NCI-H1694 treated with DMSO at 0.1 percent for 48 hours (cell line): Measurements from ENCODE around the gene SRRM2.
A peak's percentile ranks its signal among the peaks of the same experiment; 100 is the strongest.

Experiments
- DNase-seq: peaks from one replicate; lab custom pipeline; 2025; lab: John Stamatoyannopoulos, UW

The SRRM2 gene

DNA sequence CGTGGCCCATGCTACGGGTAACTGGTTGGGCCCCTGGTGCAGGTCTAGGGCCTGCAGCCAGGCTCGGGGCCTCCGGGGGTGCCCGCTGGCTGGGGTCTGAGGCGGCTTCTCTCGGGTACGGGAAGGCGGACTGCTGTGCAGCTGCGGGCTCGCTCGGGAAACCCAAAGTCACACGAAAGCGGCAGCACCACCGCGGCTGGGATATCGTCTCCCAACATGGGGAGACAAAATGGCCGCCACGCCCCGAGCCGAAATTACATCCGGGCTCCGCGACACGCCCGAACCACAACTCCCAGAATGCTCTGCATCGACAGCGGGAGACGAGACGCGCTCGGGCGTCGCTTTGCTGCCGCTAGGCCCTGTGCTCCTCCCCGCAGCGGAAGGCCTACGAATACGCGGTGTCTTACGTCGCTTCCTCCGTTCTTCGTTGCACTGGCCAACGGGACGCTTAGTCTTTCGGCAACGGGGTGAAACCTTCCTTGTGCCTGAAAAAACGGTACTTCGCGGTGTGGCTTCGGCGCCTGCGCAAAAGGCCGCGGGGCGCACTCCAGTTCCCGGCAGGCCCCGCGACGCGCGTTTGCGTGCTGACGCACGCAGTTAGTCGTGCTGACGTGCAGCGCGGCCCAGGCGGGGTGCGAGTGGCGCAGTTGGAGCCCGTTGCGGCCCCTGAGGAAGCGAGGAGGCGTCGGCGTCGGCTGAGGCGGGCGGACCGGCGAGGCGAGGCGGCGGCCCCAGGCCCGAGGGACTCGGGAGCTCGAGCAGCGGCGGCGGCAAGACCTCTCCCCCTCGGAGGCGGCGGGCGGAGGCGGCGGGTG is at the start of gene SRRM2:
Gene SRRM2 (plus strand): TSS at position 604 of the 815 bp plus-strand sequence. CDS start 3,727 bp downstream, outside the sequence.
- peak; percentile 92 for DNase-seq

DNA sequence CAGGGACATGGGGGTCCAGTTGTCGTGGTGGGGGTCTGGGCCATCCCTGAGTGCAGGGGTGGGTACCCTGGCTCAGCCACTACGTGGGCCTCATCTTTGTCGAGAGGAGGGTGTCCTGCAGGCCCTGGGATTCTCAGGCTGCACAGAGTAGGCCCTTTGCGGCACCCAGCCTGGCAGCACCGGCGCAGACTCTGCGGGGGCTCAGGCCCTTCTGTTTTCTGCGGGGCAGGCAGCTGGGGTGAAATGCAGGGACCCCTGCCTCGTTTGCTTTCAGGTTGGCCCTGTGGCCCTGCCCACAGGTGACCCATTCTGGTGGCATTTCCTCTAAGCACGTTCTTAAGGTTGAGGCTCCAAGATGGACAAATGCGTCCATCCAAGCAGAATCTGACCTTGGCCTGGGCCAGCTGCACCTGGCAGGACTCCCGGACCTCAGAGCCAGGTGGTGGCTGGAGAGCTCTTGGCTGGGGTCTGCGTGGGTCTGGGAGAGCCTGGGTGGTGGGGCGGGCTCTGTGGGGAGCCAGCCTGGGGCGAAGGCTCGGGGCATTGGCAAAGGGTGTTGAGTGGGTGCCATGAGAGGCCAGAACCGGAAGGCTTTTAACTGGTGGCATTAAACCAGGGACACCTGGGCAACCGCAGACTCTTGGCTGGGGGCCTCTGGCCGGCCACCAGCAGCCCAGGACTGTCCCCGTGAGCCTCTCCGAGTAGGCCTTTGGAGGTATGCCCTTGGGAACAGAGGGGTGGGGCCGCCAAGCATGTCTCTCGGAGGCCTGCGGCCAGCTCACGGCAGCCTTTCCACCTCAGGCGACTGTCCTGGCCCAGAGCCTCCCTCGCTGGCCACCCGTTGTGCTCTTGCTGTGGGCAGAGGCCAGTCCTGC is 49.3 kb upstream of the SRRM2 start:
- no peak for DNase-seq

DNA sequence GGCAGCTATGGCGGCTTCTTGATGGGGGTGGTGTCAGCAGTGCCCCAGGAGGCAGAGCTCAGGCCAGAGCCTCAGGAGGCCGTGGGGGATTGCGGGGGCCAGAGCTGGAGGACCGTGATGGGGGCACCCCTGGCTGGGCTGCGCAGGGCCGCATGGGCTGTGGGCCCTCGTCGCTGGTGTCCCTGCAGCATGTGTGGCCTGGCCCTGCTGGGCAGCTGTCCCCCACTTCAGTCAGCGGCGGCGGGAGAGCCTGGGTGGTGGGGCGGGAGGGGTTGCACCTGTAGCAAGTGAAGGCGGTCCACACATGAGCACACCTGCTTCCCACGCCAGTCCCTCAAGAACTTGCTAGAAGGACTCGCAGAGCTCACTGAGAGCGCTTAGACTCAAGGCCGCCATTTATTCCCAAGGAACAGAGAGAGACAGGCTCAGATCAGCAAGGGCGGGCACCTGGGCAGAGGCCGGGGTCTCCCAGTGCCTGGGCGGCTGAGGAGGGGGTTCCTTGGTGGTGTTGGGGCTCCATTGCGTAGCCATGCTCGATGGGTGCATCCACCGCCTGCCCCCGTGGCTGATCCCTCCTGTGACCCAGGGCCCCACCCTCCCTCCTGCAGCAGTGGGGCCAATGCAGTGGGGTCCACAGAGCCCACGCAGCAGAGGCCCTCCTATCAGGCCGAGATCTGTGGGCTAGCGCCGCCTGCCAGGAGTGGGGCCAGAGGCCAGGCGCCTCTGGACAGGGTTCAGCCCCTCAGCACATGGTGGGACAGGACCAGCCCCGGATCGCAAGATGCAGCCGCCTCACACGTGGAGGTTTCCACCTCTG is 48.1 kb upstream of the SRRM2 start:
- no peak for DNase-seq

DNA sequence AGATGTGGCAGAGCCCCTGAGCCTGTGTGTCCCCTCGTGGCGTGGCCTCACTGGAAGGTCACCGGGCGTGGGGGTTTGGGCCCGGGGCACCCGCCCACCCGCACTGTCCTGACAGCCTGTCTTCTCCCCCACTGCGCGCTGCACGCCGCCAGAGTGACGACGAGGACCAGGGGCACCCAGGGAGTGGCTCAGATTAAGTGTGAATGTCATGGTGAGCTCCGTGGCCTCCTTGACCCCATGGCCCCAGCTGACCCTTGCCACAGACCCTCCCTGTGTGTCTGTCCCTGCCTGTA is 47.5 kb upstream of the SRRM2 start:
- DNase-seq = no peak

DNA sequence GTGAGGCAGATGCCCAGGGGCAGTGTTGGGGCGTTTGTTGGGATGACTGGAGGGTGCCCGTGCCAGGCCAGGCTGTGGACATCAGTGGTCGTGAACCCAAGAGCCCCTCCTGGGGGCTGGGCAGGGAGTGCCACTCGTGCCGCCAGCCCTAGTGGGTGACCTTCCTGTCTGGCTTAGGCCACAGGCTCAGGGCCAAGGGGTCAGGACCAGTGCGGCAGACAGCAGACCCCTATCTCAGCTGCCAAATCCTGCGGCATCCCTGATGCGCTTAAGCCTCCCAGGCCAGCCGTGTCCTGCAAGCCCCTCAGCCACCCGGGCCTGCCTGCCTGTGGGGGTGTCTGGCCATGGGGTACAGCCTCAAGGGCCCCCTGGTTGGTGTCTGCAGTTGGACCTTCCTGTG is 47.1 kb upstream of the SRRM2 start:
- no peak for DNase-seq

DNA sequence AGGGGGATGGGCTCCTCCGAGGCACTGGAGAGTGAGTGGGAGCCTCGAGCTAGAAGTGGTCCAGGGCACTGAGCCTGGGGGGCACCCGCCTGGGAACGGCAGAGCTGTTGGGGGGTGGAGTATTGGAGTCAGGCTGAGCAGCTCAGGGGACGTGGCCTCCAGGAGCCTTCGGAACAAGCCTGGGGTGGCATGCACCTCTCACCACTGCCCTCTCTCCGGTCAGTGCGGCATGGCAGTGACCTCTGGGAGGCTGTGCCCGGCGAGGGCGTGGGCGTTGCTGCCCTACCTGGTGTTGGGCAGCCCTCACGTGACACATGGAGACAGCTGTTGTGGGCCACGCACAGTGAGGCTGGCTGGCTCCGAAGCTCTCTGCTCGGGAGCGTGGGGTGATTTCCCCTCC is 46.4 kb upstream of the SRRM2 start:
- DNase-seq = no peak

DNA sequence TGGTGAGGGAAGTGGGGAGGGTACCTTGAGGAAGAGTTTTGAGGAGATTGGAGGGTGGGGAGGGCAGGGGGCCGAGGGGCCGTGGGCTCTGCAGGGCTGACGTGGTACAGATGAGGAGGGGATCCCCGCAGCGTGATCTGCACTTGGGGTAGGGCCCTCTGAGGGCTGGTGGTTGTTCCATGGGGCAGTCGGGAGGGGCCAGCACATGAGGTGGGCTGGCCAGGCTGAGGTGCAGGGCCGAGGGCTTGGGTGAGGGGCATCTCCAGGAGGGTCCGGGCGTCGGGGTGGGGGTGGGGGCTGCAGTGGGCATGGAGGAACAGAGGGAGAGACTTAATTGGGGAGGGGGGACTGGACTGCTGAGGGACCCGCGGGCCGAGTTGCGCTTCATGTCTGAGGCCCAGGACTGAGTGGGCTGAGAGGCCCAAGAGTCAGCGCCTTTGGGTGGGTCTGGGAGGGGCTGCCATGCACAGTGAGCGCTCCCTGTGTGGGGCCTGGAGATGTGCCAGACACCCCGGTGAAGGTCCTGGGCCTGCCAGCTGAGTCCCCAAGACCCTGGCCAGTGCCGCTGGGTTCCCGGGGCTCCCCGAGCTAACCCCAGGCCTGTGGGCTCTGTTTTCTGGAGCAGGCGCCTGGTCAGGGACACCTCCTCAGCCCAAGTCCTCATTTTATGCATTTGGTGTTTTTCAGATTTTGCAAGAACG is 45.7 kb upstream of the SRRM2 start:
- DNase-seq = no peak

DNA sequence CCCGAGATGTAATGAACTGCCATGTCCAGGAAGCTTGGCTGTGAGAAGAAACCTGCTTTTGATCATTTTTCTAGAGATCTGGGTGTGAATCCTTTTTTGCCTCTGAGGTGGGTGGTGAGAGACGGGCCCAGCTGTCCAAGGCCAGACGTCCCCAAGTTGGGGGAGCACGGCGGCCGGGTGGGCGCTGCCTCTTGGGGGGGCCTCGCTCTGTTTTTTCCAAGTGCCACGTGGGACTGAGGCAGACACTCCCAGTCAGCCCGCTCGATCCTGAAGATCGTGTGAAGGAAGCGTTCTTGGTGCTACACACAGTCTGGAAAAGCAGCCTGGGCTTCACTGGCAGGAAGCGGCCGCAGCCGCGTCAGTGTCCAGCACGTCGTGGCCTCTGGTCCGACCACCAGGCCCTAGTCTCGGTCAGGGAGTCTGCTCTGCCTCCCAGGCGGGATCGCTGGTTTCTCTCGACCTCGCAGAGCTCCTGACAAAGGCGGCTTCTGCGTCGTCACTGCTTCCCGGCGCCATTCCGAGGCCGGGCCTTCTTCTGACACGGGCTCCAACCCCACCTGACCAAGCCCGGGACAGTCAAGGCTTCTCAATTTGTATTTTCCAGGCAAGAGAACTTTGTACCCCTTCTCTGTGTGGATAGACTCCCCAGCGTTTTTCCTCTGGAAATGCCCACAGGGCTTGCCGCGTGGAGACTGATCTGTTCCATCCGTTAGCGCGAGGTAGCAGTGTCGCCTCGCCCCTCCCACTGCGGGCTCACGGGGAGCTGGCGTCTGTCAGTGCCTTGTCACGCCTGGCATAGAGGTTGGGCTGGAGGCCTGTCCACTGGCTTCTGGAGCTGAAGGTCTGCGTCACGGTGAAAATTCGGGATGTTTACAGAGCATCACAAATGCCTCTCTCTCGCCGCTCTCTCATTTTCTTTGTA is 44.8 kb upstream of the SRRM2 start:
- DNase-seq = no peak

DNA sequence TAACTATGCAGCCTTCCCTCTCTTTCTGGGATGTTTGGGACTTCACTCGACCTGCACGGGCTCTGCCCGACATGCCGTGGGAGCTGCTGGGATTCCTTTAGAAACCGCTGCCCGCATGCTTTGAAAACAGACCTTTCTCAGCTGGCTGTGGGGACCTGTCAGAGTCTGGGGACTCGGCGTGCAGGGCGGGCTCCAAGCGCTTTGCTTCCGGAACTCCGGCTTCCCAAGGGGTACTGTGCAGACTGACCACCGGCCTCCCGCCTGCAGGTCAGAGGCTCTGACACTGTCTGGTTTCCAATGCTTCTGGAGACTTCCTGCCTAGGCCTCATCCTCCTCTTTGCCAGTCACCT is 44.2 kb upstream of the SRRM2 start:
- no peak for DNase-seq

DNA sequence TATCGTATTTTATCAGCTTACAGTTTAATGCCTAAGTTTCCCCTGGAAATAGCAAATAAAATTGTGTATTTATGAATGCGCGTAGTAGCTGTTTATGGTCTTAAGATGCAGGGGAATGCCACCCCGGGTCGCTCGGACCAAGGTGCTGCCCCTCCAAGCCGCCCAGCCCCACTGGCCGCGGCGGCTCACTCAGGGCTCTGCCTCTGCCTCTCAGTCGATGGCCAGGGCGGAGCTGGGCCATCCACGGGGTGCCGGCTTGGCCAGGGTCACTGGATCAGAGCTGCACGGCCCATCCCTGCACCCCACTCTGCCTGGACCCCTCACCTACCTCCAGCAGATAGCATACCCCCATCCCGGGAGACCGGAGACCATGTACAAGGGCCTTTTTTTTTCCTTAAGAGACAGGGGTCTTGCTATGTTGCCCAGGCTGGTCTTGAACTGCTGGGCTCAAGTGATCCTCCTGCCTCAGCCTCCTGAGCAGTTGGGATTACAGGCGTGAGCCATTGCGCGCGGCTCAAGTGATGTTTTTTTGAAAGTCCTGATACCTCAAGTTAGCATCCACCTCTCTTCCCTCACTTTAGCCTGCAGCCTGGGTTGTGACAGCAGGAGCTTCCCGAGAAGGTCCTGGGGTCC is 43.4 kb upstream of the SRRM2 start:
- no peak for DNase-seq

DNA sequence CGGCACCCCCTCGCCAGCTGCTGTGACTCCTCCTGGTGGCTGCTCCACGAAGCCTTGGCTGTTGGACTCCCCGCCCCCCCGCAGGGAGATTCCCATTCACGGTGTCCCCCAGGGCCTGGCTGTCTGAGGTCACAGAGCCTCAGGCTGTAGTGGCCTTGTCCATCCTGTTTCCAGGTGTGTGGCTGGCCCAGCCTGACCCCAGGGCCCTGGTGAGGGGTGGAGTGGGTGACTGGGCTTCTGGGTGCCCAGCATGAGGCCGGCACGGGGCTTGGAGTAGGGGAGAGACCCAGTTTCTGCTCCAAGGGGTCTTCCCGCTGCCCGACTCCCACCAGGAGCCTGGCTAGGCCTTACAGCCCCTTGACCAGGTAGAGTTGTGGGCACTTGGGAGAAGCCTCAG is 42.9 kb upstream of the SRRM2 start:
- DNase-seq = no peak

DNA sequence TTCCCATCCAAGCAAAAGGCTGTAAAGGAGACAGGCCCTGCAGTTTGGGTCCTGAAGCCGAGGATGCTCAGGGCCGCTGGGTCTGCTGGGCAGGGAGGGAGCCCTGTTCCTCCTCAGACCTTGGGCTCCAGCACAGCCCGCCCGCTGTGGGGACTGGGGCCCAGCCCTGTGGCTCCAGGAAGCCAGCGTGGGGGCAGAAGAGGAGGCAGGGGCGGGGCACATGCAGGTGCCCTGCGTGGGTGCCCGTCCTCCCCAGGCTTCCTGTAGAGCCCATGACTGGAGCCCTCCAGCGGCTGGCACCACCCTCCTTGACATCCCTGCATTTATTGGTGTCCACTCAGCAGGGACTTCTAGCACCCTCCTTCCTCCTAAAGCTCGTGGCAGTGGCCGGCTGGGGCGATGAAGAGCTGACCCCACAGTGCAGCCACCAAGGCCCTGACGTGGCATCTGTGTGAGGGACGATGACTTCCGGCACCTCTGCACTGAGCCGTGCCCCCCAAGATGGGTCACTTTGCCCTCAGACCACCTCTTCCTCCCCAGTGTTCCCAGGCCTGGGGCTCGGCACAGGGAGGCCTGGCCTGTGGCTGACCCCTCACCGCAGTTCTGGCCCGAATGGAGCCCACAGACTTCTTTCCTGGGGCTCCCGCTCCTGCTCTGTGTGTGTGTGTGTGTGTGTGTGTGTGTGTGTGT is 42.3 kb upstream of the SRRM2 start:
- no peak for DNase-seq

DNA sequence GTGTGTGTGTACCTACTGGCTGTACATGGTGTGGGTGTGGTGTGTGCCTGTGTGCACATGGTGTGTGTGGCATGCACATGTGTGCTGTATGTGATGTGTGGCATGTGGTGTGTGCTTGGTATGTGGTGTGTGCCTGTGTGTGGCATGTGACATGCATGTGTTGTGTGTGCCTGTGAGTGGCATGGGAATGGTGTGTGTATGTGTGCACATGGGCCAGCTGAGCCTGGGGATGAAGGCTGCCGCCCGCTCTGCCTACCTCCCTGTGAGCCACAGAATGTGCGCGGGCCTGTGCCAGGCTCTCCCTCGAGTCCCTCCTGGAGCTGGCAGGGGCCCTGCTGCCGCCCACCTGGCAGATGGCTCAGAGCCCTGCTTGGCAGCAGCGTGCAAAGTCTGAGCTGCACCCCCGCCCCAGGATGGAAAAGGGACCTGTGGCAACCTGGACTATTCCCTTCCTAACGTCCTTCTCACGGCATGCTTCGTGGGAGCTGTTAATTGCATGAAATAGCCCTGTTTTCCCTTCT is 41.7 kb upstream of the SRRM2 start:
- peak; percentile 66 for DNase-seq

DNA sequence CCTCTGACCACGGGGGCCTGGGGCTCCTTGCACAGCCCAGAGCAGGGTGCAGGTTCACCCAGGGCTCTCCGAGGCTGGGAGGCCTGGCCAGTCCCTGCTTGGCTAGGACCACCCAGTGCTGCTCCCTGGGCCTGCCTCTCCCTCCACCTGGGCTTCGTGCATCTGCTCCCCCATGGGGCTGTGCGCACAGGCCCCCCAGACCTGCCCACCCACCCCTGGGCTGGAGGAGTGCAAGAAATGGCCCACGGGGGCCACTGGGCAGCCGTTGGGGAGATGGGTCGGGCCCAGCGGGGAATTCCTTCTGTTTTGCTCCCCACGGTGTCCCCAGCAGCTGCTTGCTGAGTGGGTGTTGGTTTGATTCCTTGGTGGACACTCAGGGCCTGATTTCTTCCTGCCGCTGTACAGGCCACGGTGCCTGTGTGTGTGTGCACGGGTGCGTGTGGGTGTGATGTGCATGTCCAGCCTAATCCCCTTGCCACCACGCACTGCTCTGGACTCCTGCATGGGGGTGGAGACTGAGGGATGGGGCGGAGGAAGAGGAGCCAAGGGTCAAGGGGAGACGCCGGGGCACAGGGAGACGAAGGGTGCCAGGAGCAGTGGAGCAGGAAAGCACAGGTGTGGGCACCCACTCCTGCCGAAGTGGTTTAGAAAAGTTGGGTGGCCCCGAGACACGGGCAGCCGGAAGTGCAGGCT is 40.9 kb upstream of the SRRM2 start:
- DNase-seq = no peak

DNA sequence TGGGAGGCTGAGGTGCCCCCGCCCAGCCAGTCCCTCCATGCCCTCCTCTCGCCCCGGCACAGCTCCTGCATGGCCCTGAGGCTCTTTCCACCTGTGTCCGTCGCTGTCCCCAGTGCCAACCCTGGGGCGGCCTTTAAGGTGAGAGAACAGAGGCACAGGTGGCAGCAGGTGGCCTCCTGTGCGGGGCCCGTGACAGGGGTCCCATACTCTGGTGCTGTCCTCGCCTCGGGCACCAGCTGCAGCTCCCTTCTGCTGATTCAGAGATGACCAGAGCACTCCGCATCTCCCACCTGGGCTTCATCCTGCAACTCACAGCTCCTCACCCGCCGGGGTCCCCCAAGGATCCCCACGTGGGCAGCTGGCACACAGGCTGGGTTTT is 40.4 kb upstream of the SRRM2 start:
- no peak for DNase-seq

DNA sequence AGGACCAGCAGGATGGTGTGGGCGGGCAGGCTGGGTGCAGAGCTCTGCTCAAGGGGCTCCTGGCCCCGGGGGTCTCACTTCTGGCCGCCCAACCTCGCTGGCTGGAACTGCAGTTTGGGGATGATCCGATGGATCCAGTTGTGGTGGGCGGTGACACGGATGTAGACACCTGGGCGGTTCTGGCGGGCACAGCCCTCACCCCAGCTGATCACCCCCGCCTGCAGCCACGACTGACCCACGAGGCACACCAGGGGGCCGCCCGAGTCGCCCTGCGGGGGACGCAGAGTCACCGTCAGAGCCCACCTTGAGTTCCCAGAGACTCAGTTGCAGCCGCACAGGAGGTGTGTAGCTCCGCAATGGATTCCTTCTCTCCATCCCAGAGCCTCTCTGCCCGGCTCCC is 39.9 kb upstream of the SRRM2 start:
- no peak for DNase-seq

DNA sequence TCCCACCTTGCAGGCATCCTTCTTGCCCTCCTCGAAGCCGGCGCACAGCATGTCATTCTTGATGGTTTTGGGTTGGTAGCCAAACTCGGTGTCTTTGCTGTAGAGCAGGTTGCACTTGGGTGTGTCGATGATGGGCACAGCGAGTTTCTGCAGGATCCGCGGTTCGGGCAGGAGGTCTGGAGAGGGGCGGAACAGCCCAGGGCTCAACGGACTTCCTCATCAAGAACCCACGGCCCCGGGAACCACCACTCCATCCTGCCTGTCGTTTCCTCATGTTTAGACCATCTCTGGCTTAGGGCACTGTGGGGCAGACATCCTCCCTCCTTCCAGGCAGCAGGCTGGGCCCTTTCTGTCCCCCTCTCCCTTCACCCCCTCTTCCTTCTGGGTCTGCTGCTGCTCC is 38.9 kb upstream of the SRRM2 start:
- no peak for DNase-seq

DNA sequence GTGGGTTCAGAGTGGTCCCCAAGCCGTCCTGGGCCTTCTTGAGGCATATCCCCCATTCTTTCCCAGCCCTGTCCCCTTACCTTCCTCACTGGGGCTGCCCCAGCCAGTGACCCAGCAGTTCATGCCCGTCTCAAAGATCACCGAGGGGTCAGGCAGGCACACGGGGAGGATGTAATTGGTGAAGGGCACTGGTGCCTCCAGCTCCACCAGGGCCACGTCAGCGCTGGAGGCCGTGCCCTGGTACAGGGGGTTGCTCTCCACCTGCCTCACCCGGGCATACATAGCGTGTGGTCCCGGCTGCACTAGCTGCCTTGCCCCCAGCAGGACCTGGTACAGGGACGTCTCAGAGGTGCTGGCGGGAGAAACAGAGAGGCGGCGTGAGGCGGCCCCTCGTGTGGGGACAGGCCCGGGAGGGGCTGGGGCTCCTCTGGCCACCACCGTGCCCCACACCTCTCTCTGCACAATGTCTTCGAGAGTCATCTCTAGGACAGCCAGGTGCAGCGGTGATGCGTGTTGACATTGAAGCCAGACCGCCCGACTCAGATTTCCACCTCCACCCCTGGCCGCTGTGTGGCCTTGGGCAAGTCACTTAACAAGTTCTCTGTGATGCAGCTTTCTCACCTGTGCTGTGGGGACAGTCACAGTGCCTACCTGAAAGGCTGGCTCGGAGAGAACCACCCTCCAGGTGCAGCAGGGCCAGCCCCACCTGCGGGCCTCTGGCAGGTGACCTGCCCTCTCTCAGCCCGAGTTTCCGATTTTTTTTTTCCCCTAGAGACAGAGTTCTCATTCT is 38.3 kb upstream of the SRRM2 start:
- DNase-seq = no peak
